ENCODE measurements around the gene TK2.
A peak's percentile ranks its signal among the peaks of the same experiment; 100 is the strongest.
"Not testable (repeated sequence)": the region's sequence is repeated elsewhere in the genome, so short reads cannot be mapped to it uniquely, and the experiment has no call there.

Gene TK2

DNA sequence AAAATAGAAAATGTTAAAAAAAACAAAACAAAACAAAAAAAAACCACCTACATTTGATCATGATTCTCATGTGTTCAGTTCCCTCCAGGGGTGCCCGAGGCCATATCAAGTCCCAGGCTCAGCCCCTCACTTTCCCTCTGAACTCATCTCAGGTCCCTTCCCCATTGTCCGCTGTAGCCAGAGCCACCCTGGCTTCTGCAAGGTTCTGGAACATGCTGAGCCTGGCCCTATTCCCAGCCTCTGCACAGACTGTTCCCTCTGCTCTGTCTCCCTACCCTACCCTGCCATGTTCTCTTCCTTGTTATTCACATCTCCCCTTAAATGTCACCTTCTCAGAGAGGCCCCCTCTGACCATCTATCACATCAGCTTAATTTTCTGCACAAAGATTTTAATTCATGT lies 46.9 kb downstream of the TK2 start:
- no peak for DNase-seq (ENCODE audit: low spot score)

DNA sequence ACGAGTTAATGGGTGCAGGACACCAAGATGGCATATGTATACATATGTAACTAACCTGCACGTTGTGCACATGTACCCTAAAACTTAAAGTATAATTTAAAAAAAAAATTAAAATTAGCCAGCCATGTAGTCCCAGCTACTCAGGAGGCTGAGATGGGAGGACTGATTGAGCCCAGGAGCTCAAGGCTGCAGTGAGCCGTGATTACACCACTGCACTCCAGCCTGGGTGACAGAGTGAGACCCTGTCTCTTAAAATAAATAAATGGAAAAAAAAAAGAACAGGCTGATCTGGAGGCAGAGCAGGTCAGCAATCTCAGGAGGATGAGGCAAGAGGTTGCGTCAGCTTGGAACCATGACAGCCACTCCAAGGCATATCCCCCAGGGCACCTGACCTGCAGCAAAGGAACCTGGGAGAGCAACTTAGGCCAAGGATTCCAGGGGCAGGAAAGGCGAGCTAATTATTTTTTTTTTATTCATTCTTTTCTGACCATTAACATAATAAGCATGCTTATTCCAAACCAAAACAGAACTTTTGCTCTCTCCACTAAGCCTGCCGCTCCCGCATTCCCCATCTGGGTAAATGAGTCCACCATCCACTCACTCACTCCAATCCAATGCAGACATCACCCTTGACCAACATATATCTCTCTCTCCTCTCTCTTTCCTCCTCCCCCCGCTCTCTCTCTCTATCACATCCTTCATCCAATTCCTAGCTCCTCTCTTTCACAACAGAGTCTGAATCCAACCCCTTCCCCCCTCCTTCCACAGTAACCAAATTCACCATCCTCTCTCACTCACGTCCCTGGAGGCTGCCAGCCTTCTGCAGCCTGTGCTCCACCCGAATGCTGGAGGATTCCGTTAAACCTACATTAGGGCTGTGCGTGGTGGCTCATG lies 47.7 kb downstream of the TK2 start:
- DNase-seq (ENCODE audit: low spot score) = no peak

DNA sequence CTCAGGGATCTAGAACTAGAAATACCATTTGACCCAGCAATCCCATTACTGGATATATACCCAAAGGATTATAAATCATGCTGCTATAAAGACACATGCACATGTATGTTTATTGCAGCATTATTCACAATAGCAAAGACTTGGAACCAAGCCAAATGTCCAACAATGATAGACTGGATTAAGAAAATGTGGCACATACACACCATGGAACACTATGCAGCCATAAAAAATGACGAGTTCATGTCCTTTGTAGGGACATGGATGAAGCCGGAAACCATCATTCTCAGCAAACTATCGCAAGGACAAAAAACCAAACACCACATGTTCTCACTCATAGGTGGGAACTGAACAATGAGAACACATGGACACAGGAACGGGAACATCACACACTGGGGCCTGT lies 48.4 kb downstream of the TK2 start:
- not testable (repeated sequence) for DNase-seq (ENCODE audit: low spot score)

DNA sequence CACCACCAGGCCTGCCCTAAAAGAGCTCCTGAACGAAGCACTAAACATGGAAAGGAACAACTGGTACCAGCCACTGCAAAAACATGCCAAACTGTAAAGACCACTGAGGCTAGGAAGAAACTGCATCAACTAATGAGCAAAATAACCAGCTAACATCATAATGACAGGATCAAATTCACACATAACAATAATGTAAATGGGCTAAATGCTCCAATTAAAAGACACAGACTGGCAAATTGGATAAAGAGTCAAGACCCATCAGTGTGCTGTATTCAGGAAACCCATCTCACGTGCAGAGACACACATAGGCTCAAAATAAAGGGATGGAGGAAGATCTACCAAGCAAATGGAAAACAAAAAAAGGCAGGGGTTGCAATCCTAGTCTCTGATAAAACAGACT lies 52.0 kb downstream of the TK2 start:
- DNase-seq (ENCODE audit: low spot score) = not testable (repeated sequence)

DNA sequence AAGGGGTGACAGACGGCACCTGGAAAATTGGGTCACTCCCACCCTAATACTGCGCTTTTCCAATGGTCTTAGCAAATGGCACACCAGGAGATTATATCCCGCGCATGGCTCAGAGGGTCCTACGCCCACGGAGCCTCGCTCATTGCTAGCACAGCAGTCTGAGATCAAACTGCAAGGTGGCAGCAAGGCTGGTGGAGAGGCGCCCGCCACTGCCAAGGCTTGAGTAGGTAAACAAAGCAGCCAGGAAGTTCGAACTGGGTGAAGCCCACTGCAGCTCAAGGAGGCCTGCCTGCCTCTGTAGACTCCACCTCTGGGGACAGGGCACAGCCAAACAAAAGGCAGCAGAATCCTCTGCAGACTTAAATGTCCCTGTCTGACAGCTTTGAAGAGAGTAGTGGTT lies 53.7 kb downstream of the TK2 start:
- DNase-seq (ENCODE audit: low spot score) = not testable (repeated sequence)

- no peak for DNase-seq (ENCODE audit: low spot score)
Measured at GRCh38 chr16:66495440-66495839, 54.5 kb downstream of the TK2 start.

DNA sequence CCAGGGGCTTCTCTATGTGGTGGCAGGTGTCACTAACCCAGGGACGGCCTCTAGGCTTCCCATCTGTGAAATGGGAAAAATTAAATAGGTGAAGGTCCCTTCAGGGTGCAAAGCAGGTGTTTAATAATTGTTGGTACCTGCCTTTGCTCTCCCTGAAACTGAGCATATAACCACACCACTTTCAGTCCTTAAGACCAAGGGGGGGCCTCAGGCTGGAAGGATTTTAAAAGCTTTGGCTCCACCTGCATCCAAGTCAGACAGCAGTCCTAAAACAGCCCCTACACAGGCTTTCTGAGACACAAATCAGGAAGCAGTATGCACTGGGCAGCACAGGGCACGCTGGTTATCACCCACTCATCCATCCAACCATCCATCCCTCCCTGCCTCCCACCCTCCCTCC lies 55.0 kb downstream of the TK2 start:
- DNase-seq (ENCODE audit: low spot score) = no peak

GRCh38 chr16:66493490-66494401 lies 56.2 kb downstream of the TK2 start:
- no peak for DNase-seq (ENCODE audit: low spot score)

DNA sequence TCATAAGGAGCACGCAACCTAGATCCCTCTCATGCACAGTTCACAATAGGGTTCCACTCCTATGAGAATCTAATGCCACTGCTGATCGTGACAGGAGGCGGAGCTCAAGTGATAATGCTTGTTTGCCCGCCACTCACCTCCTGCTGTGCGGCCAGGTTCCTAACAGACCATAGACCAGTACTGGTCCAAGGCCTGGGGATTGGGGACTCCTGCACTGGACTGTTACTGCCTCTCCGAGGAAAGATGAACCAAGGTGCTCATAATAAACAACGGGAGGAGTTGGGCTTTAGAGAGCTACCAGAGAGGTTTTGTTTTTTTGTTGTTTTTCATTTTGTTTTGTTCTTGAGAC lies 58.2 kb downstream of the TK2 start:
- DNase-seq (ENCODE audit: low spot score) = no peak

- DNase-seq (ENCODE audit: low spot score) = no peak
Measured at GRCh38 chr16:66490774-66491715, 58.9 kb downstream of the TK2 start.

GRCh38 chr16:66489818-66490217 lies 60.1 kb downstream of the TK2 start:
- no peak for DNase-seq (ENCODE audit: low spot score)

- DNase-seq (ENCODE audit: low spot score) = no peak
Measured at GRCh38 chr16:66489385-66489784, 60.5 kb downstream of the TK2 start.

GRCh38 chr16:66488505-66488904 lies 61.4 kb downstream of the TK2 start:
- no peak for DNase-seq (ENCODE audit: low spot score)

DNA sequence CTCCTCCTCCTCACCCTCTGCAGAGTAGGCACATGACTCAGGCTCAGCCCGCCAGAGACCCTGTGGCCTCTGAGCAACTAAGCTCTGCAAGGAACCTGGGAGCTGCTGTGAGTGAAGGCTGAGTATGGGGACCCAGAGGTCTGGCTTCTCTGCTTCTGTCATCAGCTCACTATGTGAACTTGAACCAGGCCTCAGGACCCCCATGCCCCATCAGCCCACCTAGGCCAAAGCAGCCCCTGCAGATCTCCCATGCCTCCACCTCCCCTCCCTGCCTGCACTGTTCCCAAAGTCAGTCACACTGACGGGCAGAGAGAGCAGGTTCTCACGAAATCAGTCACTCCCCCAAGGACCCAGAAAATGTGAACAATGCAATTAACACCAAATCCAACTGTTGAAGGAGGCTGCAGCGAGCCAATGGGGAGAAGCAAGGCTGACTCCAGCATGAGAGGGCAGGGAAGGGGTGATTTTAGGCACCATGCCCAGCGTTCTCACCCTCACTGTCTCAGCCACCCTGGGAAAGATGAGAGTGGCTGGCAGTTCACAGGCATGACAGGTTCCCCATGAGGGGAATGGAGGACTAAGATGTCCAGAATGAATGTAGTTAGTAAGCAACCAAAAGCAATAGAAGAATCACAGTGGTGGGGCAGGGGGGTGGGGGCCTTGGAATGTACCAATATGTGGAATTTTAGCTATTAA lies 62.2 kb downstream of the TK2 start:
- no peak for DNase-seq (ENCODE audit: low spot score)

DNA sequence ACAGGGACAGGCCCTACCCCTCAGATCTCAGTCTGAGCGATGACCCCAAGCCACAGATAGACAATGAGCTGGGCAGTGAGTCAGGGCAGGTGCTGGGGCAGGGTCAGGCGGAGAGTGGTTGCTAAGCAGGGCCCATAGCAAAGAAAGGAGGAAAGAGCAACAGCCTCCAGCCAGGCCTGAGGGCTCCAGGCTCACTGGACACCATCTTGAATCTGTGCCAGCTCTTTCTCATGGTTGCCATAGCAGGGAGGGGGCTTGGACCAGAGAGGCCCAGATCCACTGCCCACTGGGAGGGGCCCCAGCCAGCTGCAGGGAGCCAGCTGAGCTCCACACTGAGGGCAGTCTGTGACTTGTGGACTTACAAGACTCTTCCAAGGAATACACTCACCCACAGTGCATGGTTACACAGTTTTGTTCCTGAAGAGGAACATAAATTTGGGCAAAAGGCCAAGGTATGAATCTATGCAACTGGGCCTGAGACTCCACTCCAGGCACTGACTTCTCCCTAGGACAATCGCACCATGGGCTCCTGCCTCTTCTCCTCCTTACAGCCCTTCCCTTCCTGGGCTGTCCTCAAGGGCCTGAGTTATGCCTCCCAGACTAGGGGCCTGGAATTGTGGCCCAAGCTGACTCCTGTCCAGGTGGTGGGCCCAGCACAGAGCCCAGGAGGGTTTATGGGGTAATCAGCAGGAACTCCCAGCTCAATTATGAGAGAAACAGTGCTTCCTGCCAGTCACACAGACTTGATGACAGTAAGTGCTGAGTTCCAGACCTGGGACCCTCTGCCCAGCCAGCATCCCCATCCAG lies 62.9 kb downstream of the TK2 start:
- DNase-seq (ENCODE audit: low spot score) = no peak

- DNase-seq (ENCODE audit: low spot score) = no peak
Measured at GRCh38 chr16:66486199-66486772, 63.6 kb downstream of the TK2 start.

DNA sequence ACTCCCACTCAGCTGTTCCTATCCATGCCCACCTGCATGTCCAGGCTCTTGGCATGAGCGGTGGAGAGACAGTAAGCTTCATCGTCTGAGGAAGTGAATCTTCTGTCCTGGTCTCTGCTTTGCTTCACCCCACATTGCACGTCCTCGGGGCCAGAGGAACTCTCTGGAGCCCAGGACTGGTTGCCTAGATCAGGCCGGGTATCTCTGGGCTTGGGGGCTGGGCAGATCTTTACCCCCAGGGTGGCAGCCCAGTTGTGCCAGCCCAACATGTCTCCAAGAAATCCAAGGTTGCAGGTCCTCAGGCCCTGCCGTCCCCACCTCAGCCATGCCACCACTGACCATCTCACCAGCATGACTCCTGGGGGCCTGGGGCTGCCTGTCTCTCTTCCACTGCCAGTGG lies 64.5 kb downstream of the TK2 start:
- DNase-seq (ENCODE audit: low spot score) = no peak

- DNase-seq (ENCODE audit: low spot score) = no peak
Measured at GRCh38 chr16:66484453-66485213, 65.3 kb downstream of the TK2 start.

- DNase-seq (ENCODE audit: low spot score) = peak; percentile 56
Measured at GRCh38 chr16:66483689-66484452, 66.1 kb downstream of the TK2 start.

Measured in hematopoietic multipotent progenitor cell treated with erythropoietin and hydrocortisone succinate and interleukin-3 and kit ligand, for 15 days (in vitro differentiated cells).